H1 (cell line): ENCODE data around the gene SLC17A3. TPM values are rescaled to one million over a fixed set of nuclear protein-coding genes. Genes with fewer than 3 reads are reported as not detected.

Experiments
- CTCF ChIA-PET: fragments of 300-600 bp; sonication (Branson Sonifier 250); formaldehyde crosslinking; loops from one replicate; lab custom pipeline; 2021; ENCODE audit not compliant: partially characterized antibody; lab: Charles Lee
- POLR2A ChIA-PET: fragments of 300-600 bp; sonication (Branson Sonifier 250); formaldehyde crosslinking; loops from one replicate; lab custom pipeline; 2021; ENCODE audit warnings: inconsistent platforms; ENCODE audit not compliant: partially characterized antibody; lab: Charles Lee
- DNase-seq, 2 experiments: peaks; one replicate each; pipeline versions ENCODE4 v3.0.0 to v3.0.0-alpha.2; 2010 to 2022; ENCODE audit warnings: low spot score in 2 of 2, low read depth in 1 of 2, mixed read lengths in 1 of 2
- FAIRE-seq: peaks from 2 replicates; lab custom pipeline; 2011; peaks lifted over from hg19 to GRCh38; lab: Jason Lieb, UNC
- H2AFZ ChIP-seq: 2 replicates; pipeline ENCODE4 v1.8.1; 2012; ENCODE audit warnings: low read length, inconsistent platforms
- H2AK5ac ChIP-seq: 2 replicates; pipeline ENCODE4 v1.6.1; 2013; ENCODE audit warnings: low read depth, low read length
- H2BK120ac ChIP-seq: replicated peaks from 2 replicates; pipeline ENCODE3; 2013; ENCODE audit warnings: low read depth, low read length, inconsistent platforms
- H2BK12ac ChIP-seq: 2 replicates; pipeline ENCODE4 v1.6.1; 2013; ENCODE audit warnings: low read depth, low read length
- H2BK15ac ChIP-seq: 2 replicates; pipeline ENCODE4 v1.6.1; 2013; ENCODE audit warnings: low read length
- H2BK20ac ChIP-seq: 2 replicates; pipeline ENCODE4 v1.6.1; 2013; ENCODE audit warnings: low read length
- H2BK5ac ChIP-seq: 2 replicates; pipeline ENCODE4 v1.6.1; 2013; ENCODE audit warnings: low read depth, low read length
- H3K14ac ChIP-seq: 2 replicates; pipeline ENCODE4 v1.6.1; 2013; ENCODE audit warnings: inconsistent platforms; ENCODE audit not compliant: insufficient read length
- H3K18ac ChIP-seq: 2 replicates; pipeline ENCODE4 v1.6.1; 2013; ENCODE audit warnings: low read length; ENCODE audit errors: extremely low read depth
- H3K23ac ChIP-seq: 2 replicates; pipeline ENCODE4 v1.6.1; 2013; ENCODE audit warnings: inconsistent platforms; ENCODE audit not compliant: insufficient read length
- H3K23me2 ChIP-seq: 2 replicates; pipeline ENCODE4 v1.6.1; 2013; ENCODE audit warnings: low read depth, low read length
- H3K27ac ChIP-seq: 2 replicates; pipeline ENCODE4 v1.6.1; 2011; ENCODE audit warnings: low read depth, low read length, inconsistent platforms
- H3K27me3 ChIP-seq, 4 experiments: replicated peaks in 1 of 4; 1 replicate in 1 of 4; 2 replicates in 3 of 4; pipeline versions ENCODE4 v1.6.1 to v1.8.1; 2011 to 2013; ENCODE audit warnings: low read length in 3 of 4, mild to moderate bottlenecking in 3 of 4, inconsistent platforms in 2 of 4, mixed read lengths in 2 of 4, moderate library complexity in 1 of 4; ENCODE audit not compliant: control insufficient read depth in 3 of 4, insufficient read depth in 3 of 4; ENCODE audit errors: extremely low read depth in 1 of 4
- H3K36me3 ChIP-seq, 4 experiments: 2 replicates each; pipeline versions ENCODE4 v1.6.1 to v1.8.1; 2011 to 2013; ENCODE audit warnings: mild to moderate bottlenecking in 4 of 4, low read length in 3 of 4, moderate library complexity in 2 of 4, control low read depth in 1 of 4, inconsistent platforms in 1 of 4; ENCODE audit not compliant: insufficient read depth in 4 of 4, control insufficient read depth in 2 of 4
- H3K4ac ChIP-seq: replicated peaks from 2 replicates; pipeline ENCODE3; 2013; ENCODE audit warnings: low read length, low read depth, mixed read lengths, inconsistent platforms; ENCODE audit not compliant: insufficient read length
- H3K4me1 ChIP-seq, 4 experiments: replicated peaks in 1 of 4; 1 replicate in 1 of 4; 2 replicates in 3 of 4; pipeline versions ENCODE4 v1.6.1 to v1.8.1; 2011 to 2013; ENCODE audit warnings: low read length in 3 of 4, inconsistent platforms in 2 of 4, mixed read lengths in 1 of 4; ENCODE audit not compliant: insufficient read depth in 4 of 4, control insufficient read depth in 3 of 4
- H3K4me2 ChIP-seq, 2 experiments: 2 replicates each; pipeline versions ENCODE4 v1.6.1 to v1.8.1; 2011 to 2013; ENCODE audit warnings: low read depth in 2 of 2, low read length in 2 of 2, control low read depth in 1 of 2, inconsistent platforms in 1 of 2, mild to moderate bottlenecking in 1 of 2; ENCODE audit not compliant: insufficient read depth in 1 of 2
- H3K4me3 ChIP-seq, 4 experiments: fragments of 200-600, 300-600 bp in 1 of 4; sonication (generic), shearing (Covaris generic), sonication (Bioruptor Twin) in 1 of 4; 2 replicates each; pipeline versions ENCODE4 v1.5.1 to v1.8.1; 2011 to 2016; ENCODE audit warnings: low read length in 4 of 4, low read depth in 3 of 4, control low read depth in 2 of 4, inconsistent platforms in 2 of 4, mild to moderate bottlenecking in 2 of 4, mixed read lengths in 1 of 4, moderate library complexity in 1 of 4; ENCODE audit not compliant: insufficient read depth in 2 of 4; ENCODE audit errors: extremely low read depth in 1 of 4
- H3K56ac ChIP-seq: replicated peaks from 2 replicates; pipeline ENCODE3; 2013; ENCODE audit warnings: low read depth, mild to moderate bottlenecking, mixed read lengths, low read length, inconsistent platforms; ENCODE audit not compliant: insufficient read length
- H3K79me1 ChIP-seq: 2 replicates; pipeline ENCODE4 v1.6.1; 2013; ENCODE audit warnings: low read depth, low read length, control low read depth
- H3K79me2 ChIP-seq, 2 experiments: 2 replicates each; pipeline versions ENCODE4 v1.6.1 to v1.8.1; 2012 to 2013; ENCODE audit warnings: low read length in 2 of 2, mild to moderate bottlenecking in 2 of 2, inconsistent platforms in 1 of 2; ENCODE audit not compliant: insufficient read depth in 2 of 2, control insufficient read depth in 1 of 2
- H3K9ac ChIP-seq, 4 experiments: replicated peaks in 1 of 4; 1 replicate in 1 of 4; 2 replicates in 3 of 4; pipeline versions ENCODE4 v1.6.1 to v1.8.1; 2011 to 2013; ENCODE audit warnings: low read depth in 3 of 4, low read length in 3 of 4, control low read depth in 2 of 4, mild to moderate bottlenecking in 2 of 4, moderate library complexity in 2 of 4, inconsistent platforms in 1 of 4; ENCODE audit errors: extremely low read depth in 1 of 4
- H3K9me3 ChIP-seq, 2 experiments: 2 replicates each; pipeline versions ENCODE4 v1.6.1 to v1.8.1; 2012 to 2013; ENCODE audit warnings: mild to moderate bottlenecking in 2 of 2, moderate library complexity in 2 of 2, control low read depth in 1 of 2, inconsistent platforms in 1 of 2, low read depth in 1 of 2, low read length in 1 of 2, mixed read lengths in 1 of 2; ENCODE audit not compliant: insufficient read depth in 2 of 2
- H4K20me1 ChIP-seq, 2 experiments: replicated peaks in 1 of 2; 2 replicates each; pipeline versions ENCODE3 to v1.8.1; 2011 to 2013; ENCODE audit warnings: inconsistent platforms in 2 of 2, low read length in 2 of 2, mild to moderate bottlenecking in 1 of 2; ENCODE audit not compliant: insufficient read depth in 2 of 2, control insufficient read depth in 1 of 2
- H4K5ac ChIP-seq: 2 replicates; pipeline ENCODE4 v1.6.1; 2013; ENCODE audit warnings: low read length, low read depth, mixed read lengths, inconsistent platforms; ENCODE audit not compliant: insufficient read length
- H4K8ac ChIP-seq: 2 replicates; pipeline ENCODE4 v1.8.0; 2013; ENCODE audit warnings: mild to moderate bottlenecking, moderate library complexity, low read length, inconsistent platforms; ENCODE audit not compliant: insufficient read depth; ENCODE audit errors: extremely low read depth
- H4K91ac ChIP-seq: replicated peaks from 2 replicates; pipeline ENCODE3; 2013; ENCODE audit warnings: low read length, mixed read lengths, inconsistent platforms; ENCODE audit not compliant: insufficient read length
- ASH2L ChIP-seq: fragments of 200-600, 300-600 bp; sonication (generic); IDR thresholded peaks from one replicate; pipeline ENCODE4 v1.7.1; 2017; ENCODE audit warnings: low read length
- CHD2 ChIP-seq: IDR thresholded peaks from 2 replicates; pipeline ENCODE4 v1.6.1; 2012; ENCODE audit warnings: low read length, improper control_type of control experiment
- MAFK ChIP-seq: IDR thresholded peaks from 2 replicates; pipeline ENCODE4 v1.6.1; 2012; ENCODE audit warnings: low read depth, mild to moderate bottlenecking, improper control_type of control experiment, low read length
- RFX5 ChIP-seq: IDR thresholded peaks from 2 replicates; pipeline ENCODE4 v1.6.1; 2011; ENCODE audit warnings: low read depth, low read length, improper control_type of control experiment, borderline replicate concordance
- TCF12 ChIP-seq: IDR thresholded peaks from 2 replicates; pipeline ENCODE4 v1.6.1; 2011; ENCODE audit warnings: low read depth, mild to moderate bottlenecking, low read length
- WGBS, 2 experiments: shearing (Covaris generic) in 1 of 2; methylation state at CpG; one replicate each; pipeline versions ENCODE4 v1.1.6 to v1.1.7; 2013 to 2015; ENCODE audit warnings: low lambda C conversion rate in 2 of 2, mixed read lengths in 2 of 2, inconsistent platforms in 1 of 2, low coverage in 1 of 2, missing lambda C conversion rate in 1 of 2; ENCODE audit not compliant: insufficient replicate concordance in 2 of 2, insufficient coverage in 1 of 2, insufficient read length in 1 of 2; ENCODE audit errors: extremely low coverage in 1 of 2, missing lambda C conversion rate in 1 of 2; 5-methylcytosine and 5-hydroxymethylcytosine counted together
- polyA plus RNA-seq, 7 experiments: library from polyadenylated mRNA; depleted of rRNA in 3 of 7; stranded (reverse) in 5 of 7; unstranded in 2 of 7; fragments of >200 nt in 5 of 7; fragments of 200-250 nt in 2 of 7; gene quantifications; 1 replicate in 5 of 7; 2 replicates in 1 of 7; 4 replicates in 1 of 7; pipeline versions ENCODE4 v1.2.1 to v1.2.3, GENCODE V29; 2011 to 2013; ENCODE audit warnings: missing spikeins in 2 of 7, mixed read lengths in 2 of 7
- total RNA-seq: library from RNA; stranded (reverse); fragmentation: NEBNext Ultra II Directional; extraction: Animal tissue kit (Norgen Biotek cat#: 25700); gene quantifications from 2 replicates; pipeline ENCODE4 v1.2.1, GENCODE V29; 2021

SLC17A3 gene
- total and polyA plus RNA-seq, 2 of the 8 experiments (the other 6 are each of a cell fraction or from before 2014, with no cell fraction given): not detected

- CTCF ChIA-PET: interaction anchor here (0.6 to 1.6 kb wide), 4 partner anchors 13 to 178 kb away, joined by 3 to 6 read pairs (median 4); no protein-coding TSS in a partner anchor
- Histone ChIP-seq H2BK5ac (no peak overlapping the region), H3K9me3 (no peaks in the 10 kb centered on the region), H3K9ac (no peak overlapping the region), H3K18ac (no peak overlapping the region), H3K79me2 (no peaks in the 10 kb centered on the region), H4K20me1 (no peaks in the 10 kb centered on the region), H3K23me2 (no peaks in the 10 kb centered on the region), H3K79me1 (no peaks in the 10 kb centered on the region), H2BK12ac (no peak overlapping the region), H3K27ac (no peak overlapping the region), H4K91ac (no peak overlapping the region), H4K8ac (no peak overlapping the region), H4K5ac (no peak overlapping the region), H3K14ac (no peak overlapping the region), H3K56ac (no peak overlapping the region), H2AK5ac (no peak overlapping the region), H3K36me3 (no peaks in the 10 kb centered on the region), H2BK15ac (no peak overlapping the region), H3K4me2 (no peak overlapping the region), H3K4me3 (no peak overlapping the region), H3K4me1 (peaks cover 0 to 14% (median 11%) of the 10 kb centered on the region in 4 experiments; a peak in 4 of 7 replicates), H2BK120ac (no peak overlapping the region), H2AFZ (0 out of 2 replicates have a peak overlapping the region, but pooled peaks have one; percentile 23), H3K23ac (no peak overlapping the region), H3K4ac (no peak overlapping the region), H2BK20ac (no peak overlapping the region), H3K27me3 (no peaks in the 10 kb centered on the region)
- POLR2A ChIA-PET: no interaction called here
- DNase-seq (no peak), FAIRE-seq (no peak)
- TF ChIP-seq ASH2L (no peak), CHD2 (no peak), TCF12 (no peak), MAFK (peak; percentile 44; the same call in 1 of the 2 replicates), RFX5 (no peak)
- 84% methylated on average over 1 of the region's 1 CpG; no CpG with 5 or more reads in 1 of the 2 experiments for WGBS, 2 experiments
Measured at GRCh38 chr6:25895771-25896170, 21.7 kb upstream of the SLC17A3 start.
